ENCODE measurements around the gene KNSTRN.

KNSTRN gene

GRCh38 chr15:40413036-40413435, 30.5 kb downstream of the KNSTRN start:
- ChIA-PET POLR2A (no interaction called here), CTCF (interaction anchor here (0.9 to 13.9 kb wide), 9 partner anchors 9 to 146 kb away, joined by 3 to 179 read pairs (median 4); partner anchors contain the start of gene CCDC9B)
- no peak for TF ChIP-seq CTCF (IDR thresholded peaks at IDR 0.05; ENCODE audit: control extremely low read depth, extremely low read depth, low read depth, missing control alignments)
- DNase-seq (ENCODE audit: extremely low spot score): no peak

GRCh38 chr15:40414816-40415215, 32.3 kb downstream of the KNSTRN start:
- ChIA-PET CTCF (interaction anchor here (1.1 to 13.9 kb wide), 7 partner anchors 9 to 444 kb away, joined by 3 to 179 read pairs (median 5); partner anchors contain the start of gene IVD), POLR2A (no interaction called here)
- no peak for TF ChIP-seq CTCF (IDR thresholded peaks at IDR 0.05; ENCODE audit: control extremely low read depth, extremely low read depth, low read depth, missing control alignments)
- DNase-seq (ENCODE audit: extremely low spot score): no peak

GRCh38 chr15:40415226-40415625, 32.7 kb downstream of the KNSTRN start:
- ChIA-PET CTCF (interaction anchor here (1.3 to 13.9 kb wide), 4 partner anchors 47 to 136 kb away, joined by 3 to 179 read pairs (median 10); no protein-coding TSS in a partner anchor), POLR2A (no interaction called here)
- DNase-seq (ENCODE audit: extremely low spot score): no peak
- TF ChIP-seq CTCF (IDR thresholded peaks at IDR 0.05; ENCODE audit: control extremely low read depth, extremely low read depth, low read depth, missing control alignments): no peak

GRCh38 chr15:40416056-40416455, 33.5 kb downstream of the KNSTRN start:
- no peak for TF ChIP-seq CTCF (IDR thresholded peaks at IDR 0.05; ENCODE audit: control extremely low read depth, extremely low read depth, low read depth, missing control alignments)
- DNase-seq (ENCODE audit: extremely low spot score): no peak
- ChIA-PET CTCF (interaction anchor here (2.5 to 13.9 kb wide), 3 partner anchors 10 to 78 kb away, joined by 9 to 179 read pairs (median 15); partner anchors contain the start of gene IVD), POLR2A (no interaction called here)

GRCh38 chr15:40418126-40418525, 35.6 kb downstream of the KNSTRN start:
- CTCF ChIA-PET: interaction anchor here (1.0 to 13.9 kb wide), 8 partner anchors 13 to 139 kb away, joined by 3 to 179 read pairs (median 8); partner anchors contain the start of gene IVD
- DNase-seq (ENCODE audit: extremely low spot score): no peak
- TF ChIP-seq CTCF (IDR thresholded peaks at IDR 0.05; ENCODE audit: control extremely low read depth, extremely low read depth, low read depth, missing control alignments): no peak
- POLR2A ChIA-PET: no interaction called here

GRCh38 chr15:40420071-40420713, 37.7 kb downstream of the KNSTRN start:
- ChIA-PET POLR2A (no interaction called here), CTCF (interaction anchor here (0.8 to 13.9 kb wide), 11 partner anchors 11 to 203 kb away, joined by 3 to 179 read pairs (median 8); partner anchors contain the start of genes CCDC9B and IVD)
- no peak for TF ChIP-seq CTCF (IDR thresholded peaks at IDR 0.05; ENCODE audit: control extremely low read depth, extremely low read depth, low read depth, missing control alignments)
- no peak for DNase-seq (ENCODE audit: extremely low spot score)

All from GM10248 (cell line).